ENCODE results near the gene PDE11A.
"Not testable (repeated sequence)": the region's sequence is repeated elsewhere in the genome, so short reads cannot be mapped to it uniquely, and the experiment has no call there.

The PDE11A gene

GRCh38 chr2:177810906-177811305, 261.7 kb downstream of the PDE11A start:
- DNase-seq = no peak

GRCh38 chr2:177808984-177809809, 263.4 kb downstream of the PDE11A start:
- DNase-seq = no peak

- DNase-seq = no peak
Observed at GRCh38 chr2:177806025-177806424, 266.6 kb downstream of the PDE11A start.

GRCh38 chr2:177799531-177799930, 273.0 kb downstream of the PDE11A start:
- no peak for DNase-seq

- no peak for DNase-seq
Observed at GRCh38 chr2:177797808-177798207, 274.8 kb downstream of the PDE11A start.

GRCh38 chr2:177796654-177797415, 275.7 kb downstream of the PDE11A start:
- no peak for DNase-seq

- DNase-seq = no peak
Observed at GRCh38 chr2:177796011-177796410, 276.6 kb downstream of the PDE11A start.

- DNase-seq = not testable (repeated sequence)
Observed at GRCh38 chr2:177785143-177785542, 287.4 kb downstream of the PDE11A start.

GRCh38 chr2:177784745-177785067, 287.9 kb downstream of the PDE11A start:
- DNase-seq = no peak

- DNase-seq = no peak
Observed at GRCh38 chr2:177783835-177784744, 288.5 kb downstream of the PDE11A start.

- no peak for DNase-seq
Observed at GRCh38 chr2:177783091-177783490, 289.5 kb downstream of the PDE11A start.

GRCh38 chr2:177782613-177783012, 290.0 kb downstream of the PDE11A start:
- DNase-seq = no peak

GRCh38 chr2:177778472-177778871, 294.1 kb downstream of the PDE11A start:
- DNase-seq = no peak

GRCh38 chr2:177772529-177772928, 300.0 kb downstream of the PDE11A start:
- DNase-seq = no peak

GRCh38 chr2:177771191-177771590, 301.4 kb downstream of the PDE11A start:
- DNase-seq = no peak

- no peak for DNase-seq
Observed at GRCh38 chr2:177767768-177768167, 304.8 kb downstream of the PDE11A start.

- DNase-seq = no peak
Observed at GRCh38 chr2:177765698-177766097, 306.9 kb downstream of the PDE11A start.

GRCh38 chr2:177763531-177764265, 308.9 kb downstream of the PDE11A start:
- peak; percentile 61 for DNase-seq

- DNase-seq = no peak
Observed at GRCh38 chr2:177759443-177759842, 313.1 kb downstream of the PDE11A start.

GRCh38 chr2:177758591-177759371, 313.8 kb downstream of the PDE11A start:
- DNase-seq = no peak

- DNase-seq = no peak
Observed at GRCh38 chr2:177756336-177756735, 316.2 kb downstream of the PDE11A start.

GRCh38 chr2:177754492-177754873, 318.1 kb downstream of the PDE11A start:
- no peak for DNase-seq

Measured in activated T-cell treated with anti-CD3 and anti-CD28 coated beads for 4 hours (primary cell).